ENCODE data around the gene ADCK1. TPM values are rescaled to one million over a fixed set of nuclear protein-coding genes. Genes with fewer than 3 reads are reported as not detected.

The ADCK1 gene
- total RNA-seq, 2 experiments from 2014 or later = 7.5 to 9.6 TPM

- DNase-seq (ENCODE audit: low spot score) = no peak
- CTCF ChIA-PET (ENCODE audit: unreplicated experiment) = no interaction called here
- intact Hi-C loops (cut with micrococcal nuclease; ENCODE audit: unreplicated experiment) = no loop called here
Observed at GRCh38 chr14:77965919-77966435, 166.1 kb downstream of the ADCK1 start.

GRCh38 chr14:77967110-77967509 is 167.2 kb downstream of the ADCK1 start:
- Histone ChIP-seq H3K9me2 (ENCODE audit: insufficient read depth, low read length) (no peaks in the 10 kb centered on the region), H4K20me1 (ENCODE audit: insufficient read depth, low read length) (no peaks in the 10 kb centered on the region), H3K4me1 (ENCODE audit: insufficient read depth, low read length, poor library complexity, severe bottlenecking) (no peaks in the 10 kb centered on the region), H3K36me3 (ENCODE audit: insufficient read depth, low read length) (no peaks in the 10 kb centered on the region), H3K4me2 (ENCODE audit: low read length) (no peak overlapping the region), H3K79me2 (ENCODE audit: insufficient read depth, low read depth, low read length) (no peaks in the 10 kb centered on the region), H3K4me3 (ENCODE audit: low read depth, low read length, poor library complexity, severe bottlenecking) (no peak overlapping the region), H2AFZ (ENCODE audit: low read length) (no peak overlapping the region), H3K9me3 (ENCODE audit: low read length) (no peaks in the 10 kb centered on the region), H3K27ac (ENCODE audit: low read depth, low read length, poor library complexity, severe bottlenecking) (no peak overlapping the region)
- ChIA-PET POLR2A (no interaction called here), CTCF (ENCODE audit: unreplicated experiment) (no interaction called here)
- intact Hi-C loops (cut with micrococcal nuclease; ENCODE audit: unreplicated experiment) = no loop called here
- no TSS peak for BruUV-seq (replicated peaks)
- DNase-seq (ENCODE audit: low spot score) = no peak
- TF ChIP-seq EZH2phosphoT487 (IDR thresholded peaks at IDR 0.05; ENCODE audit: borderline replicate concordance, low read depth, low read length) = no peak
- TF ChIP-seq, protein P1, sequence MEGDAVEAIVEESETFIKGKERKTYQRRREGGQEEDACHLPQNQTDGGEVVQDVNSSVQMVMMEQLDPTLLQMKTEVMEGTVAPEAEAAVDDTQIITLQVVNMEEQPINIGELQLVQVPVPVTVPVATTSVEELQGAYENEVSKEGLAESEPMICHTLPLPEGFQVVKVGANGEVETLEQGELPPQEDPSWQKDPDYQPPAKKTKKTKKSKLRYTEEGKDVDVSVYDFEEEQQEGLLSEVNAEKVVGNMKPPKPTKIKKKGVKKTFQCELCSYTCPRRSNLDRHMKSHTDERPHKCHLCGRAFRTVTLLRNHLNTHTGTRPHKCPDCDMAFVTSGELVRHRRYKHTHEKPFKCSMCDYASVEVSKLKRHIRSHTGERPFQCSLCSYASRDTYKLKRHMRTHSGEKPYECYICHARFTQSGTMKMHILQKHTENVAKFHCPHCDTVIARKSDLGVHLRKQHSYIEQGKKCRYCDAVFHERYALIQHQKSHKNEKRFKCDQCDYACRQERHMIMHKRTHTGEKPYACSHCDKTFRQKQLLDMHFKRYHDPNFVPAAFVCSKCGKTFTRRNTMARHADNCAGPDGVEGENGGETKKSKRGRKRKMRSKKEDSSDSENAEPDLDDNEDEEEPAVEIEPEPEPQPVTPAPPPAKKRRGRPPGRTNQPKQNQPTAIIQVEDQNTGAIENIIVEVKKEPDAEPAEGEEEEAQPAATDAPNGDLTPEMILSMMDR (conservative IDR thresholded peaks at IDR 0.05; ENCODE audit: low read length) = no peak

More at GRCh38 chr14:77965919-77966435, 166.1 kb downstream of the ADCK1 start:
- TF ChIP-seq, protein P1 (conservative IDR thresholded peaks at IDR 0.05; ENCODE audit: low read length) = no peak
- no peak for TF ChIP-seq EZH2phosphoT487 (IDR thresholded peaks at IDR 0.05; ENCODE audit: borderline replicate concordance, low read depth, low read length)
- Histone ChIP-seq H3K27ac (ENCODE audit: low read depth, low read length, poor library complexity, severe bottlenecking) (no peak overlapping the region), H3K4me2 (ENCODE audit: low read length) (no peak overlapping the region), H3K9me2 (ENCODE audit: insufficient read depth, low read length) (no peaks in the 10 kb centered on the region), H3K4me1 (ENCODE audit: insufficient read depth, low read length, poor library complexity, severe bottlenecking) (no peaks in the 10 kb centered on the region), H3K4me3 (ENCODE audit: low read depth, low read length, poor library complexity, severe bottlenecking) (no peak overlapping the region), H3K9me3 (ENCODE audit: low read length) (no peaks in the 10 kb centered on the region), H3K36me3 (ENCODE audit: insufficient read depth, low read length) (no peaks in the 10 kb centered on the region), H3K79me2 (ENCODE audit: insufficient read depth, low read depth, low read length) (no peaks in the 10 kb centered on the region), H2AFZ (ENCODE audit: low read length) (no peak overlapping the region), H4K20me1 (ENCODE audit: insufficient read depth, low read length) (no peaks in the 10 kb centered on the region)
- POLR2A ChIA-PET = no interaction called here
- BruUV-seq (replicated peaks) = no TSS peak

- CTCF ChIA-PET (ENCODE audit: unreplicated experiment) = no interaction called here
- no peak for TF ChIP-seq EZH2phosphoT487 (IDR thresholded peaks at IDR 0.05; ENCODE audit: borderline replicate concordance, low read depth, low read length)
- TF ChIP-seq, protein P1 (conservative IDR thresholded peaks at IDR 0.05; ENCODE audit: low read length) = no peak
Observed at GRCh38 chr14:77970646-77971045, 170.7 kb downstream of the ADCK1 start.

More at GRCh38 chr14:77970646-77971045, 170.7 kb downstream of the ADCK1 start:
- H4K20me1 ChIP-seq (ENCODE audit: insufficient read depth, low read length) = no peaks in the 10 kb centered on the region
- no peaks in the 10 kb centered on the region for H3K79me2 ChIP-seq (ENCODE audit: insufficient read depth, low read depth, low read length)
- H3K4me3 ChIP-seq (ENCODE audit: low read depth, low read length, poor library complexity, severe bottlenecking) = no peak overlapping the region
- no peak overlapping the region for H3K27ac ChIP-seq (ENCODE audit: low read depth, low read length, poor library complexity, severe bottlenecking)
- no peaks in the 10 kb centered on the region for H3K9me2 ChIP-seq (ENCODE audit: insufficient read depth, low read length)
- no TSS peak for BruUV-seq (replicated peaks)
- intact Hi-C loops (cut with micrococcal nuclease; ENCODE audit: unreplicated experiment) = no loop called here
- no peaks in the 10 kb centered on the region for H3K4me1 ChIP-seq (ENCODE audit: insufficient read depth, low read length, poor library complexity, severe bottlenecking)
- H3K36me3 ChIP-seq (ENCODE audit: insufficient read depth, low read length) = no peaks in the 10 kb centered on the region
- H2AFZ ChIP-seq (ENCODE audit: low read length) = no peak overlapping the region
- no peak overlapping the region for H3K4me2 ChIP-seq (ENCODE audit: low read length)
- DNase-seq (ENCODE audit: low spot score) = no peak
- POLR2A ChIA-PET = no interaction called here
- H3K9me3 ChIP-seq (ENCODE audit: low read length) = no peaks in the 10 kb centered on the region
